Measurements from ENCODE around the gene FSIP2. TPM values are rescaled to one million over a fixed set of nuclear protein-coding genes. Genes with fewer than 3 reads are reported as not detected.

The FSIP2 gene
- total RNA-seq, 2 donors from 2014 or later: 4.4 to 5.9 TPM

- Histone ChIP-seq H3K27ac (no peak overlapping the region), H3K9me3 (no peaks in the 10 kb centered on the region), H3K4me1 (no peaks in the 10 kb centered on the region), H3K36me3 (no peaks in the 10 kb centered on the region), H3K4me3 (no peak overlapping the region), H3K27me3 (no peaks in the 10 kb centered on the region), H3K9ac (ENCODE audit: low read depth in 2 of 2, low read length in 2 of 2) (no peak overlapping the region)
- intact Hi-C loops (cut with DNase I): loop anchor here (5.0 kb wide), 1 partner anchor 444 kb away; no protein-coding TSS in a partner anchor
- no peak for DNase-seq
- TF ChIP-seq, protein P1, sequence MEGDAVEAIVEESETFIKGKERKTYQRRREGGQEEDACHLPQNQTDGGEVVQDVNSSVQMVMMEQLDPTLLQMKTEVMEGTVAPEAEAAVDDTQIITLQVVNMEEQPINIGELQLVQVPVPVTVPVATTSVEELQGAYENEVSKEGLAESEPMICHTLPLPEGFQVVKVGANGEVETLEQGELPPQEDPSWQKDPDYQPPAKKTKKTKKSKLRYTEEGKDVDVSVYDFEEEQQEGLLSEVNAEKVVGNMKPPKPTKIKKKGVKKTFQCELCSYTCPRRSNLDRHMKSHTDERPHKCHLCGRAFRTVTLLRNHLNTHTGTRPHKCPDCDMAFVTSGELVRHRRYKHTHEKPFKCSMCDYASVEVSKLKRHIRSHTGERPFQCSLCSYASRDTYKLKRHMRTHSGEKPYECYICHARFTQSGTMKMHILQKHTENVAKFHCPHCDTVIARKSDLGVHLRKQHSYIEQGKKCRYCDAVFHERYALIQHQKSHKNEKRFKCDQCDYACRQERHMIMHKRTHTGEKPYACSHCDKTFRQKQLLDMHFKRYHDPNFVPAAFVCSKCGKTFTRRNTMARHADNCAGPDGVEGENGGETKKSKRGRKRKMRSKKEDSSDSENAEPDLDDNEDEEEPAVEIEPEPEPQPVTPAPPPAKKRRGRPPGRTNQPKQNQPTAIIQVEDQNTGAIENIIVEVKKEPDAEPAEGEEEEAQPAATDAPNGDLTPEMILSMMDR (IDR thresholded peaks at IDR 0.05): no peak
These were observed 2.4 kb upstream of the FSIP2 start for GRCh38 chr2:185736210-185736609.

GRCh38 chr2:185745864-185746859 is 7.6 kb downstream of the FSIP2 start:
- peak overlapping the region; percentile 61 for H3K27ac ChIP-seq
- H3K4me3 ChIP-seq: peak overlapping the region; percentile 17
- no peaks in the 10 kb centered on the region for H3K4me1 ChIP-seq
- TF ChIP-seq, protein P1 (IDR thresholded peaks at IDR 0.05): no peak
- H3K27me3 ChIP-seq: no peaks in the 10 kb centered on the region
- H3K9me3 ChIP-seq: no peaks in the 10 kb centered on the region
- H3K9ac ChIP-seq (ENCODE audit: low read depth in 2 of 2, low read length in 2 of 2): no peak overlapping the region
- no peak for DNase-seq
- intact Hi-C loops (cut with DNase I): no loop called here
- H3K36me3 ChIP-seq: no peaks in the 10 kb centered on the region

DNA sequence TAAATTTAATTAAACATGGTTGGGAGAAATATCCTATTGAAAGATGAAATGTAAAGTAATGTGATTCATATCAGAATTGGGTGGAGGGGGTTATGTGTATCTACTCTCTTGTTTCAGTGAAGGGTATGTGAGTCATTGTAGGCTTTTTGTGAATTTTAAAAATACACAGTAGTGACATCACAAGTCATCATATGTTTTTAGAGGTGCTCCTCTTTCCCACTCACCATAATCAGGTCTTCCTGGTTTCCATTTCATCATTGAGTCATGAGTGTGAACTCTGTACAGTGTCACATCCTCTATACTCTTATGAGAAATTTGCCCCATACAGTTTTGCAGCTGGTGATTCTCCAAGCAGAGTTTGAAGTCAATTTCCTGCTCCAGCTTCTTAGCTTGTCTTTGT is 18.8 kb downstream of the FSIP2 start:
- Histone ChIP-seq H3K4me1 (no peaks in the 10 kb centered on the region), H3K27me3 (no peaks in the 10 kb centered on the region), H3K9me3 (no peaks in the 10 kb centered on the region), H3K27ac (no peak overlapping the region), H3K36me3 (no peaks in the 10 kb centered on the region), H3K4me3 (no peak overlapping the region), H3K9ac (ENCODE audit: low read depth in 2 of 2, low read length in 2 of 2) (no peak overlapping the region)
- TF ChIP-seq, protein P1 (IDR thresholded peaks at IDR 0.05): no peak
- DNase-seq: no peak
- intact Hi-C loops (cut with DNase I): no loop called here

GRCh38 chr2:185771396-185771795 is 32.8 kb downstream of the FSIP2 start:
- H3K9me3 ChIP-seq: no peaks in the 10 kb centered on the region
- no peak for DNase-seq
- no peaks in the 10 kb centered on the region for H3K36me3 ChIP-seq
- no peaks in the 10 kb centered on the region for H3K27me3 ChIP-seq
- no peak overlapping the region for H3K4me3 ChIP-seq
- TF ChIP-seq, protein P1 (IDR thresholded peaks at IDR 0.05): no peak
- H3K27ac ChIP-seq: no peak overlapping the region
- H3K4me1 ChIP-seq: no peaks in the 10 kb centered on the region
- intact Hi-C loops (cut with DNase I): no loop called here
- H3K9ac ChIP-seq (ENCODE audit: low read depth in 2 of 2, low read length in 2 of 2): no peak overlapping the region

DNA sequence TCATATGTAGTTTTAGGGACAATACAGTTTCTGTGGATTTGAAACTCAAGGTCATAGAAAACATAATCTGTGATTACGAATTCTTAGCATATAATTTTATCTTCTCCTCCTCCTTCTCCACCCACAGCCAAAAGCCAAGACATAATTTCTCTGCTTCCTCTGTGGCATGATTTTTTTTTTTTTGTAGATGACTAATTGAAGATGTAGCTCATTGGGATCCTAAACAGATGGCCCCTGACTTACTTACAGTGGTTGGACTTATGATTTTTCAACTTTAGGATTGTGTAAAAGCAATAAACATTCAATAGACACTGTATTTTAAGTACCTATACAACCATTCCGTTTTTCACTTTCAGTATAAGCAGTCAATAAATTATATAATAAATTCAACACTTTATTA is 42.3 kb downstream of the FSIP2 start:
- Histone ChIP-seq H3K9ac (ENCODE audit: low read depth in 2 of 2, low read length in 2 of 2) (no peak overlapping the region), H3K9me3 (no peaks in the 10 kb centered on the region), H3K4me3 (no peak overlapping the region), H3K36me3 (no peaks in the 10 kb centered on the region), H3K27me3 (no peaks in the 10 kb centered on the region), H3K4me1 (no peaks in the 10 kb centered on the region), H3K27ac (no peak overlapping the region)
- intact Hi-C loops (cut with DNase I): no loop called here
- TF ChIP-seq, protein P1 (IDR thresholded peaks at IDR 0.05): no peak
- no peak for DNase-seq
